ENCODE data around the gene ZSWIM5. TPM values are rescaled to one million over a fixed set of nuclear protein-coding genes. Genes with fewer than 3 reads are reported as not detected.
"Not testable (repeated sequence)": the region's sequence is repeated elsewhere in the genome, so short reads cannot be mapped to it uniquely, and the experiment has no call there.

The ZSWIM5 gene
- total RNA-seq, 1 donor from 2014 or later = 23.6 TPM

GRCh38 chr1:45103534-45103933 is 102.9 kb downstream of the ZSWIM5 start:
- Mint-ChIP-seq H3K27me3 (ENCODE audit: unreplicated experiment) (peaks cover 1% of the 10 kb centered on the region), H3K36me3 (ENCODE audit: unreplicated experiment) (peaks cover 6% of the 10 kb centered on the region), H3K4me3 (ENCODE audit: unreplicated experiment) (no peak overlapping the region), H3K27ac (ENCODE audit: unreplicated experiment) (no peak overlapping the region), H3K9me3 (ENCODE audit: unreplicated experiment) (peaks cover 13% of the 10 kb centered on the region), H3K4me1 (ENCODE audit: low read depth, unreplicated experiment) (no peaks in the 10 kb centered on the region)
- no peak for DNase-seq
- TF ChIP-seq CTCF (IDR thresholded peaks at IDR 0.05; ENCODE audit: partially characterized antibody, unreplicated experiment) = no peak

- no peaks in the 10 kb centered on the region for H3K4me1 Mint-ChIP-seq (ENCODE audit: low read depth, unreplicated experiment)
- TF ChIP-seq CTCF (IDR thresholded peaks at IDR 0.05; ENCODE audit: partially characterized antibody, unreplicated experiment) = no peak
These were observed 104.5 kb downstream of the ZSWIM5 start for GRCh38 chr1:45101947-45102346.

GRCh38 chr1:45101528-45101927 is 104.9 kb downstream of the ZSWIM5 start:
- H3K36me3 Mint-ChIP-seq (ENCODE audit: unreplicated experiment); DNase-seq; H3K27ac Mint-ChIP-seq (ENCODE audit: unreplicated experiment); H3K27me3 Mint-ChIP-seq (ENCODE audit: unreplicated experiment); H3K9me3 Mint-ChIP-seq (ENCODE audit: unreplicated experiment); H3K4me3 Mint-ChIP-seq (ENCODE audit: unreplicated experiment); H3K4me1 Mint-ChIP-seq (ENCODE audit: low read depth, unreplicated experiment): not testable (repeated sequence)

More at GRCh38 chr1:45101947-45102346, 104.5 kb downstream of the ZSWIM5 start:
- Mint-ChIP-seq H3K4me3 (ENCODE audit: unreplicated experiment) (no peak overlapping the region), H3K36me3 (ENCODE audit: unreplicated experiment) (no peaks in the 10 kb centered on the region), H3K9me3 (ENCODE audit: unreplicated experiment) (peaks cover 11% of the 10 kb centered on the region), H3K27me3 (ENCODE audit: unreplicated experiment) (no peaks in the 10 kb centered on the region), H3K27ac (ENCODE audit: unreplicated experiment) (no peak overlapping the region)
- no peak for DNase-seq

GRCh38 chr1:45097944-45098343 is 108.5 kb downstream of the ZSWIM5 start:
- no peak for TF ChIP-seq CTCF (IDR thresholded peaks at IDR 0.05; ENCODE audit: partially characterized antibody, unreplicated experiment)
- H3K4me3 Mint-ChIP-seq (ENCODE audit: unreplicated experiment) = no peak overlapping the region

GRCh38 chr1:45097079-45097478 is 109.3 kb downstream of the ZSWIM5 start:
- peaks cover 3% of the 10 kb centered on the region for H3K4me1 Mint-ChIP-seq (ENCODE audit: low read depth, unreplicated experiment)
- no peaks in the 10 kb centered on the region for H3K9me3 Mint-ChIP-seq (ENCODE audit: unreplicated experiment)

More at GRCh38 chr1:45097944-45098343, 108.5 kb downstream of the ZSWIM5 start:
- Mint-ChIP-seq H3K27ac (ENCODE audit: unreplicated experiment) (no peak overlapping the region), H3K9me3 (ENCODE audit: unreplicated experiment) (no peaks in the 10 kb centered on the region), H3K4me1 (ENCODE audit: low read depth, unreplicated experiment) (peaks cover 3% of the 10 kb centered on the region), H3K27me3 (ENCODE audit: unreplicated experiment) (no peaks in the 10 kb centered on the region), H3K36me3 (ENCODE audit: unreplicated experiment) (no peaks in the 10 kb centered on the region)
- DNase-seq = no peak

More at GRCh38 chr1:45097079-45097478, 109.3 kb downstream of the ZSWIM5 start:
- no peak for TF ChIP-seq CTCF (IDR thresholded peaks at IDR 0.05; ENCODE audit: partially characterized antibody, unreplicated experiment)
- Mint-ChIP-seq H3K4me3 (ENCODE audit: unreplicated experiment) (no peak overlapping the region), H3K27me3 (ENCODE audit: unreplicated experiment) (no peaks in the 10 kb centered on the region), H3K27ac (ENCODE audit: unreplicated experiment) (no peak overlapping the region), H3K36me3 (ENCODE audit: unreplicated experiment) (no peaks in the 10 kb centered on the region)
- no peak for DNase-seq

Data from glutamatergic neuron (in vitro differentiated cells).